ENCODE data around the gene MRPL37. TPM values are rescaled to one million over a fixed set of nuclear protein-coding genes. Genes with fewer than 3 reads are reported as not detected.

MRPL37 gene
- polyA plus RNA-seq, 3 donors: 7.5 to 47.8 (median 42.5) TPM

- Mint-ChIP-seq H3K27ac (peak overlapping the region in 1 of 7 donors; percentile 30), H3K4me1 (no peaks in the 10 kb centered on the region), H3K9me3 (no peaks in the 10 kb centered on the region), H3K36me3 (peaks cover 5% of the 10 kb centered on the region in 2 donors), H3K4me3 (no peak overlapping the region), H3K27me3 (ENCODE audit: low read depth in 3 of 3) (no peaks in the 10 kb centered on the region)
- Histone ChIP-seq H3K9me3 (replicated peaks in 1 of 2; ENCODE audit: control insufficient read depth in 1 of 2, insufficient read depth in 1 of 2, low read length in 2 of 2) (no peaks in the 10 kb centered on the region), H4K20me1 (ENCODE audit: insufficient read depth, low read length) (peaks cover 24% of the 10 kb centered on the region), H3K79me2 (ENCODE audit: insufficient read depth, low read length) (no peaks in the 10 kb centered on the region), H3K27ac (ENCODE audit: low read depth in 1 of 2, low read length in 2 of 2) (no peak overlapping the region), H3K4me1 (ENCODE audit: control insufficient read depth in 1 of 2, insufficient read depth in 2 of 2, low read length in 2 of 2) (no peaks in the 10 kb centered on the region), H3K36me3 (replicated peaks in 1 of 2; ENCODE audit: control insufficient read depth in 1 of 2, insufficient read depth in 2 of 2, low read length in 2 of 2) (no peaks in the 10 kb centered on the region), H3K27me3 (ENCODE audit: control insufficient read depth in 2 of 2, insufficient read depth in 2 of 2, low read length in 2 of 2) (no peaks in the 10 kb centered on the region), H2AFZ (ENCODE audit: insufficient read depth, low read depth, low read length, poor library complexity, severe bottlenecking) (no peak overlapping the region), H3K4me2 (replicated peaks; ENCODE audit: extremely low read depth, low read length, poor library complexity, severe bottlenecking) (no peak overlapping the region), H3K9ac (ENCODE audit: insufficient read depth, low read length, poor library complexity, severe bottlenecking) (no peak overlapping the region), H3K4me3 (replicated peaks in 1 of 3; ENCODE audit: low read depth in 2 of 3, low read length in 3 of 3) (no peak overlapping the region)
- 100% methylated on average over 5 of the region's 8 CpGs for WGBS (ENCODE audit: insufficient coverage)
- TF ChIP-seq CTCF (IDR thresholded peaks at IDR 0.05): no peak
- intact Hi-C loops (cut with micrococcal nuclease): no loop called here
- no peak for DNase-seq
Observed at GRCh38 chr1:54265126-54265525, 65.2 kb downstream of the MRPL37 start.

GRCh38 chr1:54265659-54266058 is 65.7 kb downstream of the MRPL37 start:
- Histone ChIP-seq H2AFZ (ENCODE audit: insufficient read depth, low read depth, low read length, poor library complexity, severe bottlenecking) (no peak overlapping the region), H4K20me1 (ENCODE audit: insufficient read depth, low read length) (peaks cover 24% of the 10 kb centered on the region), H3K79me2 (ENCODE audit: insufficient read depth, low read length) (no peaks in the 10 kb centered on the region), H3K27me3 (ENCODE audit: control insufficient read depth in 2 of 2, insufficient read depth in 2 of 2, low read length in 2 of 2) (no peaks in the 10 kb centered on the region), H3K9ac (ENCODE audit: insufficient read depth, low read length, poor library complexity, severe bottlenecking) (no peak overlapping the region), H3K9me3 (replicated peaks in 1 of 2; ENCODE audit: control insufficient read depth in 1 of 2, insufficient read depth in 1 of 2, low read length in 2 of 2) (no peaks in the 10 kb centered on the region), H3K4me2 (replicated peaks; ENCODE audit: extremely low read depth, low read length, poor library complexity, severe bottlenecking) (no peak overlapping the region), H3K4me3 (replicated peaks in 1 of 3; ENCODE audit: low read depth in 2 of 3, low read length in 3 of 3) (no peak overlapping the region), H3K4me1 (ENCODE audit: control insufficient read depth in 1 of 2, insufficient read depth in 2 of 2, low read length in 2 of 2) (no peaks in the 10 kb centered on the region), H3K27ac (ENCODE audit: low read depth in 1 of 2, low read length in 2 of 2) (no peak overlapping the region), H3K36me3 (replicated peaks in 1 of 2; ENCODE audit: control insufficient read depth in 1 of 2, insufficient read depth in 2 of 2, low read length in 2 of 2) (no peaks in the 10 kb centered on the region)
- DNase-seq: no peak
- intact Hi-C loops (cut with micrococcal nuclease): no loop called here
- Mint-ChIP-seq H3K27ac (no peak overlapping the region), H3K27me3 (ENCODE audit: low read depth in 3 of 3) (no peaks in the 10 kb centered on the region), H3K4me1 (no peaks in the 10 kb centered on the region), H3K4me3 (no peak overlapping the region), H3K9me3 (no peaks in the 10 kb centered on the region), H3K36me3 (peaks cover 5 to 7% of the 10 kb centered on the region in 2 donors)
- WGBS (ENCODE audit: insufficient coverage): 100% methylated on average over 5 of the region's 6 CpGs
- no peak for TF ChIP-seq CTCF (IDR thresholded peaks at IDR 0.05)
